Gastroesophageal sphincter (tissue), 3 donors: Measurements from ENCODE around the gene HES3.

Experiments
- EP300 ChIP-seq: sonication (generic); formaldehyde crosslinking; IDR thresholded peaks from one replicate; pipeline ENCODE4 v1.6.1; 2017; ENCODE audit warnings: antibody characterized with exemption, mild to moderate bottlenecking
- POLR2A ChIP-seq, 2 donors: fragments of 450-650 bp; IDR thresholded peaks; one replicate each; pipeline ENCODE4 v1.6.1; 2017; ENCODE audit warnings: antibody characterized with exemption in 2 of 2, mild to moderate bottlenecking in 2 of 2, moderate library complexity in 1 of 2
- POLR2AphosphoS5 ChIP-seq: sonication (generic); formaldehyde crosslinking; IDR thresholded peaks from one replicate; pipeline ENCODE4 v1.6.1; 2017; ENCODE audit warnings: antibody characterized with exemption
- TF ChIP-seq, protein P1 (sequence below), 4 experiments: fragments of 200-600 bp in 2 of 4; fragments of 450-650 bp in 2 of 4; sonication (generic) in 1 of 4; IDR thresholded peaks; one replicate each; pipeline ENCODE4 v1.5.1; 2017 to 2019; ENCODE audit warnings: antibody characterized with exemption in 4 of 4, mild to moderate bottlenecking in 2 of 4, moderate library complexity in 2 of 4

DNA sequence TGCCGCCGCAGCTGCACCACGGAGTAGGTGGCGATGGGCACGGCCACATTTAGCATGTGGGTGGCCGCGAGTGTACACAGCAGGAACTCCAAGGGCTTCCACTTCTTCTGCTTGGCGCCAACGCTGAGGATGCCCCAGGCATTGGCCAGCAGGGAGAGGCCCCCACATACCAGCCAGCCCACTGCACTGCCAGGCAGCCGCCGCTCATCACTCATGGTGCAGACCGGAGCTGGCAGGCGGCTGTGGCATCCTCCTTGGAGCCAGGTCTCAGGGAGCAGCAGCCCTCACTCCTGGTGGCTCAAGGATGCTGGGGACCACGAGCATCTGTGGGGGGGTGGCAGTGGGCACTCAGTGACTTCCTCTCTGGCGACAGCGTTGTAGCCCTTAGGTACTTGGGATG lies 10.7 kb downstream of the HES3 start:
- TF ChIP-seq, protein P1, sequence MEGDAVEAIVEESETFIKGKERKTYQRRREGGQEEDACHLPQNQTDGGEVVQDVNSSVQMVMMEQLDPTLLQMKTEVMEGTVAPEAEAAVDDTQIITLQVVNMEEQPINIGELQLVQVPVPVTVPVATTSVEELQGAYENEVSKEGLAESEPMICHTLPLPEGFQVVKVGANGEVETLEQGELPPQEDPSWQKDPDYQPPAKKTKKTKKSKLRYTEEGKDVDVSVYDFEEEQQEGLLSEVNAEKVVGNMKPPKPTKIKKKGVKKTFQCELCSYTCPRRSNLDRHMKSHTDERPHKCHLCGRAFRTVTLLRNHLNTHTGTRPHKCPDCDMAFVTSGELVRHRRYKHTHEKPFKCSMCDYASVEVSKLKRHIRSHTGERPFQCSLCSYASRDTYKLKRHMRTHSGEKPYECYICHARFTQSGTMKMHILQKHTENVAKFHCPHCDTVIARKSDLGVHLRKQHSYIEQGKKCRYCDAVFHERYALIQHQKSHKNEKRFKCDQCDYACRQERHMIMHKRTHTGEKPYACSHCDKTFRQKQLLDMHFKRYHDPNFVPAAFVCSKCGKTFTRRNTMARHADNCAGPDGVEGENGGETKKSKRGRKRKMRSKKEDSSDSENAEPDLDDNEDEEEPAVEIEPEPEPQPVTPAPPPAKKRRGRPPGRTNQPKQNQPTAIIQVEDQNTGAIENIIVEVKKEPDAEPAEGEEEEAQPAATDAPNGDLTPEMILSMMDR (IDR thresholded peaks at IDR 0.05): no peak
- TF ChIP-seq EP300: no peak
- TF ChIP-seq POLR2A (IDR thresholded peaks at IDR 0.05): no peak
- TF ChIP-seq POLR2AphosphoS5: no peak
